Rectal smooth muscle tissue (tissue), 1 donor: ENCODE data around the gene RAMACL.

Source experiments
- H3K27ac ChIP-seq: one replicate; pipeline ENCODE4 v1.7.0; 2013; ENCODE audit warnings: low read depth, low read length, inconsistent platforms
- H3K27me3 ChIP-seq: one replicate; pipeline ENCODE4 v1.7.0; 2013; ENCODE audit warnings: low read length; ENCODE audit not compliant: control insufficient read depth, insufficient read depth
- H3K36me3 ChIP-seq: one replicate; pipeline ENCODE4 v1.7.0; 2013; ENCODE audit warnings: low read length; ENCODE audit not compliant: control insufficient read depth, insufficient read depth
- H3K4me1 ChIP-seq: one replicate; pipeline ENCODE4 v1.7.0; 2013; ENCODE audit warnings: low read length; ENCODE audit not compliant: control insufficient read depth, insufficient read depth
- H3K4me3 ChIP-seq: one replicate; pipeline ENCODE4 v1.7.0; 2013; ENCODE audit warnings: low read length
- H3K9ac ChIP-seq: one replicate; pipeline ENCODE4 v1.7.0; 2013; ENCODE audit warnings: low read length

The RAMACL gene

GRCh38 chr6:166625356-166625755 is 38.9 kb upstream of the RAMACL start:
- Histone ChIP-seq H3K4me3 (no peak overlapping the region), H3K4me1 (peaks cover 19% of the 10 kb centered on the region), H3K9ac (no peak overlapping the region), H3K36me3 (no peaks in the 10 kb centered on the region), H3K27ac (no peak overlapping the region), H3K27me3 (no peaks in the 10 kb centered on the region)

DNA sequence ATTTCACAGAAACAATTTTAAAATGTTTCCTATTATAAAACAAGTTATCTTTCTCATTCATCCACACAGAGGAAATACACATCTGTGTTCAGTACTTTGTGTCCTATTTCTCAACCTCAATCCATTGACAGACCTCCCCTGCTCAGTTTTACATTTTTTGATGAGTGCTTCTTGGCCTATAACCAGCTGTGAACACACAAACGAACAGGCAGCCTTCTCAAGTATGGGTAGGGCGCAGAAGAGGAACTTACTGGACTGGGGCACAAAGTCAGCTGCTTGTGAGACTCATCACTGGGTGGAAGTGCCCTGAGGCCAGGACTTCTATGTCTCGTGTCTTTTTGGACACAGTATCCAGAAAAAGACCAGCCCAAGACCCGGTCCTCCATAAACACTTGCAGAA is 37.8 kb upstream of the RAMACL start:
- no peaks in the 10 kb centered on the region for H3K36me3 ChIP-seq
- H3K27ac ChIP-seq: no peak overlapping the region
- H3K9ac ChIP-seq: no peak overlapping the region
- H3K4me1 ChIP-seq: peaks cover 29% of the 10 kb centered on the region
- H3K4me3 ChIP-seq: no peak overlapping the region
- H3K27me3 ChIP-seq: no peaks in the 10 kb centered on the region

DNA sequence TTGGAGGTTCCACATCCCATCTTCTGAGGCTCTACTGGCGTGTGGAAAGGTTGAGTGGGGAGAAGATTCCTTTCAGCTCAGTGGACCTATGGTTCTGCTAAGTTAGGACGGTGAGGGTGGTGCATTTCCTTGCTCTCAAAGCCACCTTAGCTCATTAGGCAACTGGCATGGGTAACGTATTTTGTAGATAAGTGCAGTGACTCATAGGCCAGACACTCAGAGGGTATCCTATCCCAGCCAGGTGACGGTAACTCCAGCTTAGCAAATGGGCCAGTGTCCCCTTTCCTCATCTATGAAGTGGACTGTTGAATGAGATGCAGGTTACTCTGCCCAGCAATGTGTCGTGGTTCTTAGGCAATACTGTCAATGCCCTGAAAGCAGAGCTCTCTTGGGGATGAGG is 36.8 kb upstream of the RAMACL start:
- Histone ChIP-seq H3K9ac (no peak overlapping the region), H3K36me3 (no peaks in the 10 kb centered on the region), H3K27ac (no peak overlapping the region), H3K27me3 (no peaks in the 10 kb centered on the region), H3K4me3 (no peak overlapping the region), H3K4me1 (peaks cover 23% of the 10 kb centered on the region)

DNA sequence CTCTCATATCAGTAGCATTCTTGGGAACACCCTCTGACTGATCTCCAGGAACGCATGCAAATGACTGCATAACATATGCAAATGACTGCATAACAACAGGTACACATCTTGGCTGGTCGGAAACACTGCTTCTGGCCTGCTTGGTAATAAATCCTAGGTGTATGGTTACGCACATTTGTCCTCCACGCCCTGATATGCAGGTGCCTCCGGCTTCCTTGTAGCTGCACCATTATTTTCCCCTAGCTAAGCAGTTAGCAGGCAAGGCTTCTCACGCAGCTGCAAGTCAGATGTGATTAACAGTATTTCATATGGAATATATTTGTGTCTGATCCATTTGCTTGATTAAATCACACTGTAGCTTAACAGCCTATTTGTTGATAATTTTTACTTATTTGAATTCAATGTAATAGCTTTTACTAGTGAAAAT is 34.6 kb upstream of the RAMACL start:
- Histone ChIP-seq H3K27ac (no peak overlapping the region), H3K9ac (no peak overlapping the region)

GRCh38 chr6:166620478-166621113 is 34.1 kb upstream of the RAMACL start:
- H3K4me3 ChIP-seq: no peak overlapping the region
- peaks cover 22% of the 10 kb centered on the region for H3K4me1 ChIP-seq
- no peaks in the 10 kb centered on the region for H3K27me3 ChIP-seq
- peak overlapping the region; percentile 48 for H3K27ac ChIP-seq
- H3K36me3 ChIP-seq: no peaks in the 10 kb centered on the region
- no peak overlapping the region for H3K9ac ChIP-seq

More for the DNA sequence above, 34.6 kb upstream of the RAMACL start:
- Histone ChIP-seq H3K4me3 (no peak overlapping the region), H3K4me1 (peaks cover 23% of the 10 kb centered on the region), H3K27me3 (no peaks in the 10 kb centered on the region), H3K36me3 (no peaks in the 10 kb centered on the region)

GRCh38 chr6:166619912-166620311 is 33.4 kb upstream of the RAMACL start:
- H3K4me1 ChIP-seq: peaks cover 18% of the 10 kb centered on the region
- H3K9ac ChIP-seq: no peak overlapping the region
- H3K27ac ChIP-seq: peak overlapping the region; percentile 48
- no peaks in the 10 kb centered on the region for H3K27me3 ChIP-seq
- H3K36me3 ChIP-seq: no peaks in the 10 kb centered on the region
- no peak overlapping the region for H3K4me3 ChIP-seq

GRCh38 chr6:166618866-166619761 is 32.6 kb upstream of the RAMACL start:
- H3K4me1 ChIP-seq: peaks cover 18% of the 10 kb centered on the region
- no peak overlapping the region for H3K9ac ChIP-seq
- peak overlapping the region; percentile 48 for H3K27ac ChIP-seq
- H3K4me3 ChIP-seq: no peak overlapping the region
- no peaks in the 10 kb centered on the region for H3K36me3 ChIP-seq
- H3K27me3 ChIP-seq: no peaks in the 10 kb centered on the region

- no peak overlapping the region for H3K27ac ChIP-seq
- no peaks in the 10 kb centered on the region for H3K36me3 ChIP-seq
- no peak overlapping the region for H3K9ac ChIP-seq
- peaks cover 18% of the 10 kb centered on the region for H3K4me1 ChIP-seq
- no peaks in the 10 kb centered on the region for H3K27me3 ChIP-seq
- no peak overlapping the region for H3K4me3 ChIP-seq
Measured at GRCh38 chr6:166618251-166618650, 31.8 kb upstream of the RAMACL start.

GRCh38 chr6:166617359-166617758 is 30.9 kb upstream of the RAMACL start:
- no peak overlapping the region for H3K27ac ChIP-seq
- no peaks in the 10 kb centered on the region for H3K36me3 ChIP-seq
- peaks cover 18% of the 10 kb centered on the region for H3K4me1 ChIP-seq
- no peak overlapping the region for H3K4me3 ChIP-seq
- H3K27me3 ChIP-seq: no peaks in the 10 kb centered on the region
- no peak overlapping the region for H3K9ac ChIP-seq

DNA sequence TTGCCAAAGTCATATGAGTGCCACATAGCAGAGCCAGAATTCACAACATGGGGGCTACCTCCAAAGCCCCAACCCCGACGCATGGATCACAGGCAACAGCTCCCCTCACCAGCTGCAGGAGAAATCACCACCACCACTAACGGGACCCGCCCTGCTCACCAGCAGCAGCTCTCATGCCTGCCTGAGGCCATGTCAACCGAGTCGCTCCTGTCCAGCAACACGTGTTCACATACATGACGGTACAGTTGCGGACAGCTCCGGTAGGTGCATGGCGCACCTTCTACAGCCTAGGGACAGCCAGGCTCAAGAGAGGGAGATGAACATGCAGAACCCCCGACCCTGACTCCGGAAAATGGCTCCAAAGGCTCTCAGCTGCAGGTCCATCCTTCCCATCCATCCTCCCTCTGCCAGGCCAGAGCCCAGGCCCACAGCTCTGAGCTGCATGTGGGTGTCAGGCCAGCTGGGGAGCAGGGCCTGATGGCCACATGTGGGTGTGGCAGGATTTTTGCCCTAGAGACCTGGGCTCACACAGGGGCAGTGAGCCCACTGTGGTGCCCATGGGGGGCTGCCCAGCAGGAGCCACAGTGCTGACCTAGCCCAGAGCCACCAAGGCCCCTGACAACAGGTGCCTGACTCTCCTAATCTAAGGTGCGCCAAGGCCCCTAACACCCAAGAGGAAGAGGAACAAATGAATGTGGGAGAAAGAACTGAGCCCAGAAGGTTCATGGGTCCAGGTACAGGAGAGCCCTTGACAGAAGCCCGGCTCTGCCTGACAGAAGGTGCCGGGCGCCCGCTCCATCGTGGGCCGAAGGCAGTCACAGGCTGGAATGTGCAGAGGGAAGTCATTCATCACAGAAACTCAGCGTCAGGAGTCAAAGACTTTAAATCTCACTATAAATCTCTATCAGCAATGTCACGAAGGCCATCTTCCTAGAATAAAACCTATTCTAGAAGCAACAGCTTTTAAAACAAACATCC is 30.1 kb upstream of the RAMACL start:
- Histone ChIP-seq H3K4me1 (peaks cover 18% of the 10 kb centered on the region), H3K4me3 (no peak overlapping the region), H3K36me3 (no peaks in the 10 kb centered on the region), H3K27me3 (no peaks in the 10 kb centered on the region), H3K27ac (no peak overlapping the region), H3K9ac (no peak overlapping the region)

DNA sequence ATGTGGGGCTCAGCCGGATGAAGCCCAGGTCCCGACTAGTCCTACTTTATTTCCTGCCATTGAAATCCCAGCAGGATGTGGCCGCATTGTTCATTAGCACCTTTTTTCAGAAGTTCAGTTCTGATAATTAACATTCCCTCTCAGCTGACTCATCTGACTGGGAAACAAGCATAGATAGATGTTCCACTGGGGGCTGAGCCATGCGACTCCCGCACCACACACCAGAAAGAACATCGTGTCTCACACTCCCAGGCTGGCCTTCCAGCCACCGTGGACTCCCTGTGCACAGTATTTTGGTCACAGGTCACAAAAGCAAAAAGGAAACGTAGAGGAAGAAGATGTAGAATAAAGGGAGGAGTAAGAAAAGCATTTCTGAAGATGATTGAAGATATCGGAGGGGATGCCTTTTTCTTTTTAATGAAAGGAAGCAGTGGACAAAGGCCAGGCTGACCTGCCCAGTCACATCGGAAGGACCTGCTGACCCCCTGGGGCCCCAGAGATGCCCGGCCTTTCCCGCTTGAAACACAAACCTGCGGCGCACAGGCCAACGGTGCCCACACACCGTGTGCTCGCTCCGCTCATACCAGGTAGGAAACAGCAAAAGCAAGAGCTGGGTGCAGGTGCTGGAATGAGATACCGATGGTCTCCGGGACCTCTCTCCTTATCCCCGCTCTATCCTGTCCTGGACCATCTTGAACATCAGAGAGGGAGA is 28.7 kb upstream of the RAMACL start:
- H3K27me3 ChIP-seq: no peaks in the 10 kb centered on the region
- H3K4me3 ChIP-seq: no peak overlapping the region
- no peak overlapping the region for H3K27ac ChIP-seq
- H3K36me3 ChIP-seq: no peaks in the 10 kb centered on the region
- H3K4me1 ChIP-seq: peaks cover 10% of the 10 kb centered on the region
- no peak overlapping the region for H3K9ac ChIP-seq
